HG03159 (cell line): Measurements from ENCODE around the gene PROX1.

Source experiments
- ATAC-seq: cut with Tn5 transposase; IDR thresholded peaks from one replicate; pipeline ENCODE4 v1.9.1; 2021; ENCODE audit warnings: mild to moderate bottlenecking, moderate library complexity; ENCODE audit not compliant: unreplicated experiment

The PROX1 gene

DNA sequence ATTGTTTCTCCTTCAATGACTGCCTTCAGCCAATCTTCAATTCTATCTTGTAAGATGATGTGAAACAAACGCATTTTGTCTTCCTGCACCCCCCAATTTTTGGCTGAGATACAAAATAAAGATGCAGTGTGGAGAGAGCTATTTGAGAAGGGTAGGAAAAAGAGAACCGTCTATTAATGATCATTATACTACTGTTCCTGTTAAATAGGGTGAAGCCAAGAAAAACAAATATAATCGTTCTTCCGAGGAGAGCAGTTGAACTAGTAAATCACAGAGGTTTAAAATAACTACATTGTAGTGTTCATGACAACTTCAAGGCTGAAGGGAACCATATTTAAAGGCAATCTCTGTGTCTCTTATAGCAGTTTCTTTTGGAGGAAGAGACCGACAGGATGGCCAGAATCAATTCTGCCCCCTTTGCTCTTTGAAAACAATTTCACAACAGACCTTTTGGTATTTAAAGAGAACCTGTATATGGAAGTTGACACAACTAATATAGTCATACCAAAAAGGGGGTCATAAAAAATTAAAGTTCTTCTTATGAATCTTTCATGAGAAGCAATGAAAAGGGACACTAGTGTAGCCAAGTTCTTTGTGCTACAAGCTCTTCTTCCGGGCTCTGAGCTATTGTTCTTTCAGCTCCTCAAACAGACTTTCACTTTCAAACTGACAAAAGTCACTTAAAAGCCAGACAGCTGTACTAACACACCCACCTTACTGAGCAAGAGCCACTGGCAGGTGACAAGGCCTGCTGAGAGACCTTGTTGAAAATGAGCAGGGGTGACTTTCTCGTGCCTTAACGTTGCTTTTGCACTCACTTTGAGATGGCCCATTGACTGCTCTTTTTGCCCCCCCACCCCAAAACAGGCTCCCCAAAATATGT, 30.9 kb downstream of the PROX1 start:
- peak; percentile 69 for ATAC-seq

DNA sequence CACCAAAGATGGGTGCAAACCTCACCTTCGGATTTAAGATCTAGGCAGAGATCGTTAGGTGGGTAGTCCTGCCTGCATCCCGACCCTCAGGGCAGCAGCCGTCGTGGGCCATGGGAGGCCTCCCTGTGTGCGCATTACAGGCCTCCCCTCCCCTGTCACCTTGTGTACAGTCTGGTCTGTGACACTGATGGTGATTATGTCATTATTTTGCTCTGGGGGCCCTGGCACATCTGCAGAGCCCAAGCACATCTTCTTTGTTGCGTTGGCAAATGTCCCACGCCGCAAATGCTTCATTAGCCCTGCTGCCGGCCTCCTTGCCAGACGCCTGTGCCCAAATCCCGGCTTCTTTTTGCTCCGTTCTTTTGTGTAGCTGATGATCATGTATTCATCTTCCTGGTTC, 31.7 kb downstream of the PROX1 start:
- ATAC-seq, result no peak

DNA sequence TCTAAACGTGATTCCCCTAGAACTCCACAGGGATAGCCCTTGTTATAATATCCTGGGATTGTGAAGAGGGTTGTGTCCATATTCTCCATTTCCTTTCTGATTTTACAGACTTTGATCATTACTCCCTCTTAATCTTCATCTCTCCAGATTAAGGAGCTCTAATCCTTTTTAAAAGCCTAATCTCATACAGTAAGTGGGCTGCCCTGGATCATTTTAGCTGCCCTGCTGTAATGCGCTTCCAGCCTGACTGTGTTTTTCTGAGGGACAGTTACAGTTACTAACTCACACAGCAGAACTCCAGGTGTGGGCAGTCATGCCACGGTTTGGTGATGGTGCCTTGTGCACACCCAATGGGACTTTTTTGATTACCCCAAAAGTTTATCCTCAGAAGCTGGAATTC, 33.5 kb downstream of the PROX1 start:
- ATAC-seq, result no peak

DNA sequence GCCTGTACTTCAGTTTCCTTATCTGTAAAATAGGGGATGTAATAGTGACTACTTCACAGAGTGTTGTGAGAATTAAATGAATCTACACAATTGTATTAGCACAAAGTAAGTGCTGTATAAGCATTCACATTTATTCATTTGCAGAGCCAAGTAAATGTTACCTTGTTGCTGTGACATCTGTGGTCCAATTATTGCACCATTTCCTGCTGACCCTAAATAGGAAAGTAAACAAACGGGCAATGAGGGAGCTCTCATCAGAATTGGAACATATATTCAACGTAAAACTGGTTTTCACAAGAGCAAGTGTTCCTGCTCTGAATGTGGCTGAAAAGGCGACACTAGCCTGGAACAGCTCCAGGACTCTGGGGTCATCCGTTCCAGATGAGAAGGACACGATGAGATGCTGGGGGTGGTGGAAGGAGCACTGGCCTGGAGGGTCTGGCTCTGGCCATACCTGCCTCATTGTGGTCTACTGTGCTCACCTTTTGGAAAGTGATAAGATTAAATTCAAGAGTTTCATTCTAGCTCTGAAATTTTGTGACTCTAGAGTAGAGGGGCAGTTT, 34.5 kb downstream of the PROX1 start:
- ATAC-seq, result no peak

DNA sequence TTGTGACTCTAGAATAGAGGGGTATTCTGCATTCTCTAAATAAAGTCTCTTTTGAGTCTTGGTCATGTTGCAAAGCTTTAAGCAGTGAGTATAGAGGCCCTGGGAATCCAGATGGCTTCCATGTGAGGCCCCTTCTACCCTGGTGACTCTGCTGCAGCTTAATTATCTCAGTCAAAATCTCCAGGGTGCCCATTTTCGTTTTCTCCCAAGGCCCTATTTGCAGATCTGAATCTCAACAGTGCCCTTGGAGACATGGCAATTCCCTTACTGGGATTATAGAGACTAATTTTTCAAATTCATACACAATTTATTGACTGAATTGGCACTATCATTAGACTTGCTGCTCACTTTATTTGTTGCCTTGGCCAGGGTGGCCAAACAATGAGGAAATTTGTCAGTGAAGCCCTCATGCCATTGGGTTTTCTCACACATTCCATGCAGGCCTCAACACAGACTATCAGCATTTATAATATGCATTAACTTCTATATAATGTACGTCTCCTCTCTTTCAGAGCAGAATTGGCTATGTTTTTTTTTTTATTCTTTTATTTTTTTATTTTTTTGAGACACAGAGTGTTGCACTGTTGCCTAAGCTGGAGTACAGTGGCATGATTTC, 35.1 kb downstream of the PROX1 start:
- ATAC-seq, result no peak

- no peak for ATAC-seq
Measured at GRCh38 chr1:214026985-214027384, 39.2 kb downstream of the PROX1 start.

DNA sequence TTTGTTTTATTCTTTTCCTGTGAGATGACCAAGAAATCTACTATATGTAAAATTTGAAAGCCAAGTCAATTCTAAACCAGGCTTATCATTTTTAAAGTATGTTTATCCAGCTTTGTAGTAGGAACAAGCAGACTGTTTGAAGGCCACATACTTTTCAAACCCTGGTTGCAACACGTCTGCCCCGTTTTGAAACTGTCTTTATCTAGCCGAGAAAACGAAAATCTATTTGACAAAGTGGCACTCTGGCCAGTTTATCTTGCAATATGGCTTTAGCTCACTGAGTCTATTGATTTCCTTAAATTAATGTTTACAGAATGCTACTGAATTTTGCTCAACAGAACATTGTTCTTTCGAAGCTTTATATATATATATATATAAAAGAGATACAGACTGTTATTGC, 39.7 kb downstream of the PROX1 start:
- no peak for ATAC-seq

GRCh38 chr1:214028095-214028494, 40.3 kb downstream of the PROX1 start:
- no peak for ATAC-seq

DNA sequence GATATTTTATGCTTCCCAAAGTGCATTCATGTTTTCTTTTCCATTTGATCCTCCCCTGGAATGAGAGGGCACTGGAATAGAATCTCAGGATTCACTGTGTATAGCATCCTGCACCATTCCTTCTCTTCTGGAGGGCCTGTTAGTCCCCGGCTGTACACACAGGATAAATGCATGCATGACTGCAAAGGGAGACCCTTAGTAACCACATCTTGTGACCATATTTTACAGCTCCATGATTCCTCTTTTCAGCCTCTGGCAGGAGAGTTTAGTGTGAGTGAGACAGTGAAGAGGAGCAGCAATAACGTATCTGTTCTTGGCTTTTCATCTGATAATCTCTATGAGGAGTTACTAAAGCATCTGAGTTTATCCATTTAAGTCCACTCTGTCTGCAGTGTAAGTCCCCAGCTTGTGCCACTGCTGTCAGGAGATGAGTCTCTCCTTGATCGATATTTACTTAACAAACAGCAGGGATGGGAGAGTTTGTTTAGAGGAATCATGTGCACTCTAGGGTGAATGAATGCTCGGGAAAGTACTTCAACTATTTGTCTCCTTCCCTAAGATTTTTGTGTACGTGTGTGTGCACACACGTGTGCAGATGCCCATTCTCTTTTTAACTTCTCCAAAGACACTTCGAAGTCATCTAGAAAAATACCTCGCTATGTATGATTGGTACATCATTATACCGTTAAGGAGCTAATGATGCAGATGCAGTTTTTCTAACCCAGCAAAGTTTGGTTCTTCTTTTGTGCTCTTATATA, 41.1 kb downstream of the PROX1 start:
- ATAC-seq, result no peak

DNA sequence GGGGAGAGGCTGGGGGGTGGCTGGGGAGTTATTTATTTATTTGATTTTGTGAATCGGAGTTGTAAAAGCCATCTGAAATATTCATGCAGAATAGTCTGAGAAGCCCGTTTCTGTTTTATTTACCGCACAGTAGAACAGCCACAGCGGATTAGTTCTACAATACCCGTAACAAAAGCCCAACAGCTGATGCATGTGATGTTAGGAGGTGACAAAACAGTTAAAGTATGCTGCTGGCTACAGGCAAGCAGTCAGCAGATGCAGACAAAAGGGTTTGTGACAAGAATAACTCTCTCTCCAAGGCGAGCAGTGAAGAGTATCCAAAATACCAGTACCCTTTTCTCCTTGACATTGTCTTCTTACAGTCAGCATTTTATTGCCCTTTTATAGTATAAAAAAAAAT, 42.0 kb downstream of the PROX1 start:
- ATAC-seq, result no peak

DNA sequence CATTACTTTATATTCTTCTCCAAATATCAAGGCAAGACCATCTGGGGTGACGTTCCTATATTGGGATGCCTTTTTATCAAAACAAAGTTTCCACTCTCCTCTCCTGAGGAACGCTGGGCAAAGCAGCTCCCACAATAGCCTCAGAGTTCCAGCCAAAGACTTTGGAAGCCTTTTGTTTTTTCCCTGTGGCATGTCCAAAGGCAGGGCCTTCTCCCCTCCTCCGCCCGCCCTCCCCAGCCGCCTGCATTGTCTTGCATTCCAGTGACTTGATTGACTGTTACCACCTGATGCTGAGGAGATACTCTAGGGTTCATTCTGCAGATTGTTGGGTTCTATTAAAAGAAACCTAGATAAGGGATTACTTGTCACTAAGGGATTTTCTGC, 43.5 kb downstream of the PROX1 start:
- no peak for ATAC-seq

DNA sequence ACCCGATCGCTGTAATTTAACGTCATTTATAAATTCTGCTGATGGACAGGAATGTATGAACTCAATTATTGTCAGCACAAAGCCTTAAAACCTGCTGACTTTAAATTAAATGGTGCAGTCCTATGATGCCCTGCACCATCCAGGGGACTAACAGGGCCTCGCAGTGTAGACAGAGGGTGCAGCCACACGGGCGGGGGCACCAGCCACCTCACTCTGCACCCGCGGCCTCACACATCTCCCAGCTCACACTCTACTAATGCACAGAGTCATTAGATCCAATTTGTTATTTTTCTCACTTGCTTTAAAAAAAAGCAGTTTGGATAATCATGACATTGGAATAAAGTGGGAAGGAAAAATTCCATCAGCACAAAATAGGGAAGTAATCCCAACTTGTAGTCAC, 49.7 kb downstream of the PROX1 start:
- ATAC-seq, result no peak

GRCh38 chr1:214039394-214040018, 51.7 kb downstream of the PROX1 start:
- no peak for ATAC-seq

DNA sequence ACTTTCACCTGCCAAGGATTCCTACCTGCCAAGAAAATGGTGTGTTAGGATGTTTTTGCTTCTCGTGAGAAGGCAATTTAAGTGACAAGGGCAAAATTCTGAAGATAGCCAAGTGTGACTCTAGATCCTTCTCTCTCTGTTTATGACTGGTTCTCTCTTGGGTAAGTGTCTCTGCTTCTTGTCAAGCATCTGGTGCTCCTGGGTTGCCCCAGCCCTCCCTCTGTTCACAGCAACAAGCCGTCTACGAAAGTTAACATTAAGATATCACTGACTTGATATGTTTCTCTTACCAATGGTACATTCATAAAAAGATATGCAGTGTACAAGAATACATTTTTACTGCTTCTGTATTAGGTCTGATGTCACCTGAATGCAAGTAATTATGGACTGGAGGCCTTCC, 55.4 kb downstream of the PROX1 start:
- no peak for ATAC-seq

DNA sequence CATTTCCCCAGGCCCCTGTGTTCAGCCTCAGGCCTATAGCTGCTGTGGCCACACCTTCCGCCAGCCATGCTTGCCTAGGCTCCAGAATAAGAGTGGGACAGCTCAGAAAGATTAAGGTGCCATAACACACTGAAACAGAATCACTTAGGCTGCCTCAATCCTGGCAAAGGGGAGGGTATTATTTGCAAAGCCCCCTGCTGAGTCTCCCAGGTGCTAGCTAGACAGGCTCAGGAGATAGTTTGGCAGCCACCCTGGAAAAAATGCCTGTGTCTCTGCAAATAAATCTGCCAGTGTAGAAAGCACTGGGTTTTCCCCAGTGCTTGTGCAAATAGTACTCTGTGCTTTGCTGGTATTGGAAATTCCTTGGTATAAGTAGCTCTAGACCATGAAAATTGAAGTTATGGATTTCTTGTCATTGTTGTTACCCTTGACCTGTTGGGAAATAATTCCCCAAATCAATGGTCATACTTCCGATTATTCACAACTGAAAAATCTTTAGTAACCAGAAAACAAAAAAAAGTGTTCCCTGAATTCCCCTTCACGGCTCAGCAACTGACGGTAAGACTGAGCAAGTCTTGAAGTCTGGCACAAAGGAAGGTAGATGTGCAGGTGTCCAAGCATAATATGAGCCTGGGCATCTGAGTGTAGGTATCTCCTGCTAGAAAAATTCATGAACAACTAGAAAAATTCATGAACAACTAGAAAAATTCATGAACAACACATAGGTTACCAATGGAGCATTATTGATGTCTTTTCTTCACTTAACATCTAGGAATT, 56.9 kb downstream of the PROX1 start:
- ATAC-seq, result no peak

DNA sequence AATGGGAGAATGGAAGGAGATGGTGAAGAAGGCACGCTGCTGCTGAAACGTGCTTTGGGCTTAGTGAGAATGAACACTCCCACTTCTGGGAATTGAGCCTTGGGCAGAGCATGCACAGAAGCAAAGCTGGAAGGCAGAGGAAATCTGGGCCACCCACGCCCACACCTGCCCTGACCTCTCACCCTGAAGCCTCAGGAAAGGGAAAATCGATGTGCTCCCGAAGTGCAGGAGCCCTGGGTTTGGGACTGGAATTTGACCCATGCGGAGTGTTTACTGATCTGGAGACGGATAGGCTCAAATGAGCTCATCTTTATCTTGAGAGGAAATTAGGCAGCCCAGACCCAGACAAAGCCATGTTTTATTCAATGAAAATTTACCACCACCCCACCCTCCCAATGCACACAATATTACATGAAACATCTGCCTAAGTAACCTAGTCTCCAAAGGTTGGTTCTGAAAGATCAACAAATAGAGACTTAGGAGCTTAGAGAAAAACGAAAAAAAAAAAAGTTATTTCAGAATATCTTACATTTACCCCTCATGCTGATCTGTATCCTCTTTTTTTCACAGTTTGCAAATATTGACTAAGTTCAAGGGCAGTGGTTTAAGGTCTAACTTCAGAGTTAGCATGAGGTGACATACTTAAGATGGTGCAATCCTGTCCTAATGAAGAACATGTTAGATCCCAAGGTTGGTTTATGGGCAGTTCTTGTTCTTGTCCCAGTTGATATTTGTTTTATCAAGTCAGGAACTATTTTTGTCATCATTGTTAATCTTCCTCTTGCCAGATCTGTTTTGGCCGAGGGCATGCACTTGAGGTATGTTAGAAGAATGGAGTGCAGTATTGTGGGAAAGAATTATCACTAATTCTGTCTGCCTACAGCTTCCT, 63.0 kb downstream of the PROX1 start:
- ATAC-seq, result no peak

GRCh38 chr1:214051786-214052185, 64.0 kb downstream of the PROX1 start:
- ATAC-seq, result no peak

DNA sequence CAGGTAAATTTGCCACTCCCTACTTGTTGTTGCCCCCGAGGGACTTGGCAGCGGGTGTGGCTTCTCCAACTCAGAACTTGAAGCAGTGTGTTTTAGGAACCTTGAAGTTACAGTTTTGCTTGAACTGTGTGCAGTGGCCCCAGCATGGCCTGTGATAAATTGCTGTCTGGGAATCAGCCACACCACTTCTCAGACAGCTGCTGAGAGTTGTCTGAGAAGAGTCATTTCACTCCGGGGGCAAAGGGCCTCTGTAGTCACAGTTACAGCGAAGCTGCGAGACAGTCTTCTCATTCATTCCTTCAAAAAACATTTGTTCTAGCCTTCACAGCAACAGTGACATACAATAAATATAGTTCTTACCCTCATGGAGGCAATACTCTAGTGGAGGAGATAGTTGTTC, 70.3 kb downstream of the PROX1 start:
- ATAC-seq, result no peak

DNA sequence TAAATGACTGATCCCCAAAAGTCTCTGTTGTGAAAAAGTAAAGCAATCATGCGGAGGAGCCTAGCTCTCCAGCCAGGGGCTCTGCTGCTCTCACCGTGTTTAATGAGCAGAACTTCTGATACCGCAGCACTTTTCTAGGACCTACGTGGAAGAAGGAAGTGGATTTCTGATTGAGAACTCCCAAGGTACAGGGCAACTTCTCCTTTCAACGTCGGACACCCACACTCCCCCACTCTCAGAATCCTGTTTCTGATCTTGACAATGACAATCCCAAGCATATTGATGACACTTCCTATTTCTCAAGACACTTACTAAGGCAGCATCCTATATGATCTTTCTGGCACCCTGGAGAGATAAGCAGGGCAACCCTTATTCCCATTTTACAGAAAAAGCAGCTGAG, 78.4 kb downstream of the PROX1 start:
- no peak for ATAC-seq
